ENCODE data around the gene ZNF326.
A peak's percentile ranks its signal among the peaks of the same experiment; 100 is the strongest.

The ZNF326 gene

GRCh38 chr1:89966656-89967055, 28.3 kb upstream of the ZNF326 start:
- no peak for TF ChIP-seq CTCF (IDR thresholded peaks at IDR 0.05; ENCODE audit: low read depth, low read length)
- DNase-seq (ENCODE audit: low read depth in 2 of 2): peak in 1 of 2 donors; percentile 25
- H3K4me3 ChIP-seq (replicated peaks in 1 of 2; ENCODE audit: low read depth in 2 of 2, low read length in 2 of 2): no peak overlapping the region

GRCh38 chr1:89971600-89971999, 23.3 kb upstream of the ZNF326 start:
- no peak overlapping the region for H3K4me3 ChIP-seq (replicated peaks in 1 of 2; ENCODE audit: low read depth in 2 of 2, low read length in 2 of 2)
- no peak for TF ChIP-seq CTCF (IDR thresholded peaks at IDR 0.05; ENCODE audit: low read depth, low read length)
- no peak for DNase-seq (ENCODE audit: low read depth in 2 of 2)

- H3K4me3 ChIP-seq (replicated peaks in 1 of 2; ENCODE audit: low read depth in 2 of 2, low read length in 2 of 2): no peak overlapping the region
- TF ChIP-seq CTCF (IDR thresholded peaks at IDR 0.05; ENCODE audit: low read depth, low read length): no peak
- DNase-seq (ENCODE audit: low read depth in 2 of 2): no peak
These were observed 22.9 kb upstream of the ZNF326 start for GRCh38 chr1:89972024-89972423.

GRCh38 chr1:89973471-89974127, 21.3 kb upstream of the ZNF326 start:
- H3K4me3 ChIP-seq (replicated peaks in 1 of 2; ENCODE audit: low read depth in 2 of 2, low read length in 2 of 2): no peak overlapping the region
- TF ChIP-seq CTCF (IDR thresholded peaks at IDR 0.05; ENCODE audit: low read depth, low read length): no peak
- no peak for DNase-seq (ENCODE audit: low read depth in 2 of 2)

- no peak overlapping the region for H3K4me3 ChIP-seq (replicated peaks in 1 of 2; ENCODE audit: low read depth in 2 of 2, low read length in 2 of 2)
- no peak for TF ChIP-seq CTCF (IDR thresholded peaks at IDR 0.05; ENCODE audit: low read depth, low read length)
- no peak for DNase-seq (ENCODE audit: low read depth in 2 of 2)
These were observed 20.7 kb upstream of the ZNF326 start for GRCh38 chr1:89974256-89974655.

- no peak overlapping the region for H3K4me3 ChIP-seq (replicated peaks in 1 of 2; ENCODE audit: low read depth in 2 of 2, low read length in 2 of 2)
- TF ChIP-seq CTCF (IDR thresholded peaks at IDR 0.05; ENCODE audit: low read depth, low read length): no peak
- DNase-seq (ENCODE audit: low read depth in 2 of 2): peak; percentile 72 to 93
These were observed 20.0 kb upstream of the ZNF326 start for GRCh38 chr1:89974696-89975470.

All from cardiac fibroblast (primary cell).